ENCODE results near the gene CEBPA. TPM values are rescaled to one million over a fixed set of nuclear protein-coding genes. Genes with fewer than 3 reads are reported as not detected.

The CEBPA gene
- total RNA-seq, 4 donors from 2014 or later: 5.1 to 15.9 (median 8.9) TPM

- Histone ChIP-seq H3K4me1 (peaks cover 0 to 15% (median 13%) of the 10 kb centered on the region in 4 donors), H3K9me3 (no peaks in the 10 kb centered on the region), H3K4me3 (no peak overlapping the region), H3K36me3 (no peaks in the 10 kb centered on the region), H3K27ac (replicated peaks in 1 of 4) (no peak overlapping the region), H3K27me3 (peaks cover 0 to 26% (median 0%) of the 10 kb centered on the region in 4 donors)
- intact Hi-C loops (cut with DNase I): no loop called here
- DNase-seq (ENCODE audit: extremely low spot score): no peak
- TF ChIP-seq POLR2AphosphoS5 (IDR thresholded peaks at IDR 0.05): no peak
- TF ChIP-seq POLR2A (IDR thresholded peaks at IDR 0.05; ENCODE audit: low read depth): no peak
- TF ChIP-seq EP300 (IDR thresholded peaks at IDR 0.05): no peak
- TF ChIP-seq, protein P1, sequence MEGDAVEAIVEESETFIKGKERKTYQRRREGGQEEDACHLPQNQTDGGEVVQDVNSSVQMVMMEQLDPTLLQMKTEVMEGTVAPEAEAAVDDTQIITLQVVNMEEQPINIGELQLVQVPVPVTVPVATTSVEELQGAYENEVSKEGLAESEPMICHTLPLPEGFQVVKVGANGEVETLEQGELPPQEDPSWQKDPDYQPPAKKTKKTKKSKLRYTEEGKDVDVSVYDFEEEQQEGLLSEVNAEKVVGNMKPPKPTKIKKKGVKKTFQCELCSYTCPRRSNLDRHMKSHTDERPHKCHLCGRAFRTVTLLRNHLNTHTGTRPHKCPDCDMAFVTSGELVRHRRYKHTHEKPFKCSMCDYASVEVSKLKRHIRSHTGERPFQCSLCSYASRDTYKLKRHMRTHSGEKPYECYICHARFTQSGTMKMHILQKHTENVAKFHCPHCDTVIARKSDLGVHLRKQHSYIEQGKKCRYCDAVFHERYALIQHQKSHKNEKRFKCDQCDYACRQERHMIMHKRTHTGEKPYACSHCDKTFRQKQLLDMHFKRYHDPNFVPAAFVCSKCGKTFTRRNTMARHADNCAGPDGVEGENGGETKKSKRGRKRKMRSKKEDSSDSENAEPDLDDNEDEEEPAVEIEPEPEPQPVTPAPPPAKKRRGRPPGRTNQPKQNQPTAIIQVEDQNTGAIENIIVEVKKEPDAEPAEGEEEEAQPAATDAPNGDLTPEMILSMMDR (IDR thresholded peaks at IDR 0.05): no peak
- 76% methylated on average over 22 of the region's 26 CpGs for WGBS
Measured at GRCh38 chr19:33273065-33273736, 29.1 kb downstream of the CEBPA start.

DNA sequence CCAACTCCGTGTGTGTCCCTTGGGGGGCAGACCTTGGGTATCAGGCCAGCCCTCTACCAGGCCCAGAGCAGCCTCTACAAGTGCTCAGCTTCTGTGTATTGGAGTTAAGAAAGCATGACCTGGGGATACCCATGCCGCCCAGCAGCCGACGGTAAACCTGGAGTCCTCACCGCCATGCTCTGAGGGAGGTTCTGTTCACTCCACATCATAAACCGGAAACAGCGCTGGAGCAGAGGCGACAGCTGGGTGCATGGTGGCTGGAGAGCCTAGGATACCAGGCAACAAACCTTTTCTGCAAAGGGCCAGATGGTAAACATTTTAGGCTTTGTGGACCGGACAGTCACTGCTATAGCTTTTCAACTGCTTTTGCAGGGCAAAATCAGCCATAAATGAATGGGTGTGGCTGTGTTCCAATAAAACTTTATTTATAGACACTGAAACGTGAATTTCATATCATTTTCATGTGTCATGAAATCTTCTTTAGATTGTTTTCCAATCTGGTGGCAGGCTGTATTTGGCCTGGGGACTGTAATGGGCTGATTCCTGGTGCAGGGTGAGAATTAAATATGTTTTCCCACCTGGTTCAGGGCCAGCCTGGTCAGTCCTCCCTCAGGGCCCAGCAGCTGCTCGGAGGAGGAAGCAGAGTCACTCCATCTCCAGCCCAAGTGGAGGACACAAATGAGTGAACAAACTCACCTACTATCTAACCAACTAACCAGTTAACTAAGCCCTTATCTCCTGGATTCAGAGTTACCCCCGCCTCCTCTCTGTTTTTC lies 30.9 kb downstream of the CEBPA start:
- Histone ChIP-seq H3K9me3 (no peaks in the 10 kb centered on the region), H3K27me3 (peaks cover 0 to 37% (median 0%) of the 10 kb centered on the region in 4 donors), H3K36me3 (no peaks in the 10 kb centered on the region), H3K4me1 (peaks cover 0 to 15% (median 13%) of the 10 kb centered on the region in 4 donors), H3K4me3 (no peak overlapping the region), H3K27ac (replicated peaks in 1 of 4) (no peak overlapping the region)
- 87% methylated on average over 12 of the region's 12 CpGs for WGBS
- DNase-seq (ENCODE audit: extremely low spot score): no peak
- intact Hi-C loops (cut with DNase I): no loop called here
- TF ChIP-seq POLR2AphosphoS5 (IDR thresholded peaks at IDR 0.05): no peak
- TF ChIP-seq POLR2A (IDR thresholded peaks at IDR 0.05; ENCODE audit: low read depth): no peak
- no peak for TF ChIP-seq EP300 (IDR thresholded peaks at IDR 0.05)
- TF ChIP-seq, protein P1 (IDR thresholded peaks at IDR 0.05): no peak

- DNase-seq (ENCODE audit: extremely low spot score): no peak
- Histone ChIP-seq H3K27me3 (peaks cover 0 to 33% (median 0%) of the 10 kb centered on the region in 4 donors), H3K4me1 (peaks cover 0 to 15% (median 13%) of the 10 kb centered on the region in 4 donors), H3K4me3 (no peak overlapping the region), H3K27ac (replicated peaks in 1 of 4) (no peak overlapping the region), H3K36me3 (no peaks in the 10 kb centered on the region), H3K9me3 (no peaks in the 10 kb centered on the region)
- WGBS: 100% methylated on average over 1 of the region's 1 CpG
- intact Hi-C loops (cut with DNase I): no loop called here
- TF ChIP-seq, protein P1 (IDR thresholded peaks at IDR 0.05): no peak
- TF ChIP-seq POLR2AphosphoS5 (IDR thresholded peaks at IDR 0.05): no peak
- no peak for TF ChIP-seq POLR2A (IDR thresholded peaks at IDR 0.05; ENCODE audit: low read depth)
- TF ChIP-seq EP300 (IDR thresholded peaks at IDR 0.05): no peak
Measured at GRCh38 chr19:33270769-33271168, 31.6 kb downstream of the CEBPA start.

GRCh38 chr19:33269016-33269415 lies 33.3 kb downstream of the CEBPA start:
- DNase-seq (ENCODE audit: extremely low spot score): no peak
- Histone ChIP-seq H3K4me3 (no peak overlapping the region), H3K27me3 (peaks cover 0 to 33% (median 0%) of the 10 kb centered on the region in 4 donors), H3K9me3 (no peaks in the 10 kb centered on the region), H3K4me1 (peaks cover 0 to 10% (median 9%) of the 10 kb centered on the region in 4 donors), H3K36me3 (no peaks in the 10 kb centered on the region), H3K27ac (replicated peaks in 1 of 4) (no peak overlapping the region)
- intact Hi-C loops (cut with DNase I): no loop called here
- 95% methylated on average over 7 of the region's 10 CpGs for WGBS
- TF ChIP-seq, protein P1 (IDR thresholded peaks at IDR 0.05): no peak
- no peak for TF ChIP-seq POLR2A (IDR thresholded peaks at IDR 0.05; ENCODE audit: low read depth)
- TF ChIP-seq POLR2AphosphoS5 (IDR thresholded peaks at IDR 0.05): no peak
- TF ChIP-seq EP300 (IDR thresholded peaks at IDR 0.05): no peak

All from esophagus muscularis mucosa (tissue), 4 donors.